Cortex of kidney (tissue), 1 donor: Measurements from ENCODE around the gene HYCC1.

Source experiments
- DNase-seq: peaks from one replicate; lab custom pipeline; 2025; lab: John Stamatoyannopoulos, UW

The HYCC1 gene

GRCh38 chr7:23016345-23017253 is 2.7 kb upstream of the HYCC1 start:
- DNase-seq: no peak

DNA sequence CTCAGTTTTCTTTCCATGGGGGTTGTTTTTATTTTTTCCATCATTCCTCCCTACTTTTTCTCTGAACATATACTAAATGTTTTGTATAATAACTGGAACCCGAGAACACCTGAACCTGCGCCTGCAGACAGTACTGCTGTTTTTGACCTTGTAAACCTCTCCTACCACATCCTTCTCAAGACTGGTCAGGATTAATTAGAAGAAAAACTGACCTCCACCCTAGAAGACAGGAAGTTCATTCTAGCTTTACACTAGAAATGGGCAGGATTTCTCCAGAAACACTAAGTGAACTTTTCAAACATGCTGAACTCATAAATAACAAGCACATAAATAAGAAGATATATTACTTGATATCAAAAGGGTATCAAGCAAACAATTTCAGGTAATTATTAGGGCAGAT is 751 bp upstream of the HYCC1 start:
- no peak for DNase-seq

GRCh38 chr7:23012908-23013714 is 819 bp downstream of the HYCC1 start:
- DNase-seq: no peak

- no peak for DNase-seq
These were observed 1.7 kb downstream of the HYCC1 start for GRCh38 chr7:23012186-23012585.

GRCh38 chr7:23011222-23011924 is 2.6 kb downstream of the HYCC1 start:
- DNase-seq: no peak

- no peak for DNase-seq
These were observed 4.6 kb downstream of the HYCC1 start for GRCh38 chr7:23009303-23009702.

- no peak for DNase-seq
These were observed 9.7 kb downstream of the HYCC1 start for GRCh38 chr7:23004247-23004520.

GRCh38 chr7:23003505-23004246 is 10.3 kb downstream of the HYCC1 start:
- no peak for DNase-seq

DNA sequence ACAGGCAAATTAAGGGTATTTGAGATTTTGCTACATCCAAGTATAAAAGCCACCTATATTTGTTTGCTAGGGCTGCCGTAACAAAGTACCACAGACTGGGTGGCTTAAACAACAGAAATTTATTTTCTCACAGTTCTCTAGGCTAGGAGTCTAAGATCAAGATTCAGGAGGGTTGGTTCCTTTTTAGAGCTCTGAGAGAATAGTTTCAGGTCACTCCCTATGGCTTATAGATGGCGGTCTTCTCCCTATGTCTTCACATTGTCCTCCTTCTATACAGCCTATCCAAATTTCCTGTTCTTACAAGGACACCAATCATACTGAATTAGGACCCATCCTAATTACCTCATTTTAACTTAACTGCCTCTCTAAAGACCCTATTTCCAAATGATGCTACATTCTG is 11.2 kb downstream of the HYCC1 start:
- no peak for DNase-seq

- DNase-seq: no peak
These were observed 12.3 kb downstream of the HYCC1 start for GRCh38 chr7:23001610-23002009.

- no peak for DNase-seq
These were observed 13.2 kb downstream of the HYCC1 start for GRCh38 chr7:23000597-23001360.

- DNase-seq: no peak
These were observed 15.4 kb downstream of the HYCC1 start for GRCh38 chr7:22998519-22998896.

- DNase-seq: no peak
These were observed 15.9 kb downstream of the HYCC1 start for GRCh38 chr7:22997871-22998518.

- no peak for DNase-seq
These were observed 17.5 kb downstream of the HYCC1 start for GRCh38 chr7:22996470-22996869.

DNA sequence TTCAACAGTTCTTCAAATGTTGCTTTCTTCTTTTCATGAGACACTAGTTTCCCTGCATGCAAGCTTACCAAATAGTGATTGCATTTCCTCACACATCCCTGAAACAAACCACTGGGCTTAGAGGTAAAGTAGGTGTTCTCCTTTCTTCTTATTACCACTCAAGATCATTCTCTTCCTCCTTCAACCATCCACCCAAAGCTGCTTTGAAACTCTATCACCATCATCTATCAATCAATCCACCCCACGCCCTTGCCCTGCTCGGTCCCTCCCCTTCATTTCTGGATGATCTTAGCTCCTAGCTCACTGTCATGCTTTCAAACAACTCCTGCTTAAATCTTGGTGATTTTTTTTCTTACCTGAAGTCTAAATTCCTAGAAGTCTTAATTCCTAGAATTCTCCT is 18.9 kb downstream of the HYCC1 start:
- no peak for DNase-seq

DNA sequence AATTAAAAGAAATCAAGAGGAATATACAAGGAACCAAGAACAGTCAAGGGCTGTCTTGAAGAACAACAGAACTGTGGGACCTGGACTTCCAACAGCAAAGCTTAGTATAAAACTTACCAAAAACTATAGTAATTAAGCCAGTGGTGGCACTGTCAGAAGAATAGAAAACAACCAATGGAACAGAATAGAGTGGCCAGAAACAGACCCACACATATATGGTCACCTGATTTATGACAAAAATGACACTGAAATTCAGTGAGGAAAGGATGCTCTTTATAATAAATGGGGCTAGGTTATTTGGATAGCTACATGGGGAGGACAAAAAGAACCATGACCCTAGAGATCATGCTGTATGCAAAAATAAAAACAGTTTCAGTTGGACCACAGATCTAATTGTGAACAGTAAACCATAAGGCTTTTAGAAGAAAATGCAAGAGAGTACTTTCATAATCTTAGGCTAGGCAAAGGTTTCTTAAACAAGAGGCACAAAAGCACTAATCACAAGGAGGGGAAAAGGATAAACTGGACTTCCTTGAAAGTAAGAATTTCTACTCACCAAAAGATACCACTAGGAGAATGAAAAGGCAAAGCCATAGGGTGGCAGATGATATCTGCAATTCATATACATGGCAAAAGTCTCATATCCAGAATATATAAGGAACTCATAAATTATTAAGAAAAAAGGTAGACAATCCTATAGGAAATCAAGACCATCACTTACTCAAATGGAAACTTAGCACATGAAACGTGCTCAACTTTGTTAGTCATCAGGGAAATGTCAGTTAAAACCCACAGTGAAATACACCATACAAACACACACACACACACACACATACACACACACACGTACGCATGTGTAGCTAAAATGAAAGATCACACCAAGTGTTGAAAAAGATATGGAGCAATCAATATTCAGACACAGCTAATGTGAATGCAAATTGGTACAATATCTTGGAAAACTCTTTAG is 20.8 kb downstream of the HYCC1 start:
- no peak for DNase-seq

GRCh38 chr7:22990588-22990949 is 23.4 kb downstream of the HYCC1 start:
- no peak for DNase-seq

GRCh38 chr7:22989643-22990587 is 24.0 kb downstream of the HYCC1 start:
- DNase-seq: no peak

DNA sequence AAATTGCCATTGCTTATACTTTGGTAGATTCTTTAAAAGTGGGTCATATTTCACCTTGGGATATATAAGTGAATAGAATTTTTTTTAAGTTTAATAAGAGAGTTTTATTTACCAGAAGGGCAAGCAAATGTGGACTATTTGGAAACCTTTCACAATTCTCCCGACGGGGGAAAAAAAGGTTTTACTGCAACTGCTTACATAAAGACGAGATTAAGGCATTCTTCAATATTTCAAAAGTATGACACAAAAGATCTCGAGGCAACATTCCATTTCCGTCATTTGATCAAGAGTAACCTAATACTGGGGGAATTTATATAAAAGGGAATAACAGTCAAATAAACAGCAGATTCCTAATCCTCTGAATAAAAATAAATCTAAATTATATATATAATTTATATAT is 28.5 kb downstream of the HYCC1 start:
- no peak for DNase-seq
